ENCODE results near the gene GBE1.

GBE1 gene

DNA sequence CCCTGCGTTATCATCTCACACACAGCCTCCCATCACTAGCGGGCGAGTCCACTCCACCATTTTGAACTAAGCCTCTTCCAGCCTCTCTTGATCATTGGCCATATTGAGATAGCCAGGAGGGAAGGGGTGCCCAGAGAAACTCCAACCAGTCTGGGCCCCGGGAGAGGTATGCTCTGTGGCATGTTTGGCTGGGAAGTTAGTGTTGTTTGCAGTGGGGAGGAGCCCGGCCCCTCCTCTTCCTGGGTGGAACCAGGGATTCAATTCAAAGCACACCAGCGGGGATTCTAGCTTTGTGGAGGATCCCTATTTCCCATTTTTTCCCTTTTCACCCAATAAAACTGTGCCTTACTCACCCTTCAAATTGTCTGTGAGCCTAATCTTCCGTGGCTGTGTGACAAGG, 71.8 kb downstream of the GBE1 start:
- no peak overlapping the region for H3K4me3 ChIP-seq (ENCODE audit: low read depth, low read length)

GRCh38 chr3:81684751-81685395, 76.6 kb downstream of the GBE1 start:
- TF ChIP-seq, protein P1, sequence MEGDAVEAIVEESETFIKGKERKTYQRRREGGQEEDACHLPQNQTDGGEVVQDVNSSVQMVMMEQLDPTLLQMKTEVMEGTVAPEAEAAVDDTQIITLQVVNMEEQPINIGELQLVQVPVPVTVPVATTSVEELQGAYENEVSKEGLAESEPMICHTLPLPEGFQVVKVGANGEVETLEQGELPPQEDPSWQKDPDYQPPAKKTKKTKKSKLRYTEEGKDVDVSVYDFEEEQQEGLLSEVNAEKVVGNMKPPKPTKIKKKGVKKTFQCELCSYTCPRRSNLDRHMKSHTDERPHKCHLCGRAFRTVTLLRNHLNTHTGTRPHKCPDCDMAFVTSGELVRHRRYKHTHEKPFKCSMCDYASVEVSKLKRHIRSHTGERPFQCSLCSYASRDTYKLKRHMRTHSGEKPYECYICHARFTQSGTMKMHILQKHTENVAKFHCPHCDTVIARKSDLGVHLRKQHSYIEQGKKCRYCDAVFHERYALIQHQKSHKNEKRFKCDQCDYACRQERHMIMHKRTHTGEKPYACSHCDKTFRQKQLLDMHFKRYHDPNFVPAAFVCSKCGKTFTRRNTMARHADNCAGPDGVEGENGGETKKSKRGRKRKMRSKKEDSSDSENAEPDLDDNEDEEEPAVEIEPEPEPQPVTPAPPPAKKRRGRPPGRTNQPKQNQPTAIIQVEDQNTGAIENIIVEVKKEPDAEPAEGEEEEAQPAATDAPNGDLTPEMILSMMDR (IDR thresholded peaks at IDR 0.05; ENCODE audit: low read depth, low read length, missing control alignments), result no peak
- no peak for DNase-seq (ENCODE audit: low read depth)

More for the DNA sequence above, 71.8 kb downstream of the GBE1 start:
- DNase-seq (ENCODE audit: low read depth), result no peak
- TF ChIP-seq, protein P1 (IDR thresholded peaks at IDR 0.05; ENCODE audit: low read depth, low read length, missing control alignments), result no peak

GRCh38 chr3:81676706-81677456, 84.6 kb downstream of the GBE1 start:
- H3K4me3 ChIP-seq (ENCODE audit: low read depth, low read length), result no peak overlapping the region
- DNase-seq (ENCODE audit: low read depth), result no peak
- TF ChIP-seq, protein P1 (IDR thresholded peaks at IDR 0.05; ENCODE audit: low read depth, low read length, missing control alignments), result no peak

More at GRCh38 chr3:81684751-81685395, 76.6 kb downstream of the GBE1 start:
- no peak overlapping the region for H3K4me3 ChIP-seq (ENCODE audit: low read depth, low read length)

GRCh38 chr3:81674690-81675089, 86.8 kb downstream of the GBE1 start:
- DNase-seq (ENCODE audit: low read depth), result no peak
- TF ChIP-seq, protein P1 (IDR thresholded peaks at IDR 0.05; ENCODE audit: low read depth, low read length, missing control alignments), result no peak
- H3K4me3 ChIP-seq (ENCODE audit: low read depth, low read length), result no peak overlapping the region

DNA sequence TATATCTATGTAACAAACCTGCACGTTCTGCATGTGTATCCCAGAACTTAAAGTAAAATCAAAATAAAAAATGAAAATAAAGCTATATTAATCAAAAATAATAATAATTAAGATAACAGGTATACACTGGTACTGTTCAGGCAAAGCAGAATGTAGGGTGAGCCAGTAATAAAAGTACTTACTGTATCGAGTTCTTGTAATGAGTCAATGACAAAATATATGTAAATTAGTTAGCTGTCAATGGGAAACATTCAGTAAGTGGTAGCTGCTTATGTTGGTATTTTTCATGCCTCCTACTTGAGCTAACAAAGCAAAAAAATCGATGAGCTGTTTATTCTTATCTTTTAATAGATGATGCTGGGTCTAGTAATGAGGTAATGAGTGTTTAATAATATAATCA, 93.2 kb downstream of the GBE1 start:
- H3K4me3 ChIP-seq (ENCODE audit: low read depth, low read length), result no peak overlapping the region
- TF ChIP-seq, protein P1 (IDR thresholded peaks at IDR 0.05; ENCODE audit: low read depth, low read length, missing control alignments), result no peak
- no peak for DNase-seq (ENCODE audit: low read depth)

GRCh38 chr3:81666502-81667121, 94.8 kb downstream of the GBE1 start:
- no peak for DNase-seq (ENCODE audit: low read depth)
- no peak overlapping the region for H3K4me3 ChIP-seq (ENCODE audit: low read depth, low read length)
- TF ChIP-seq, protein P1 (IDR thresholded peaks at IDR 0.05; ENCODE audit: low read depth, low read length, missing control alignments), result peak; percentile 40

Measured in GM12864 (cell line).